Activated CD4-positive, CD25-positive, alpha-beta regulatory T cell treated with anti-CD3 and anti-CD28 coated beads, Interleukin-2, amount 50 U/mL, for 16 hours (primary cell): Measurements from ENCODE around the gene CHTOP.

ENCODE experiments used
- DNase-seq: peaks from one replicate; pipeline ENCODE4 v3.0.0-alpha.2; 2020; ENCODE audit warnings: low read depth, low spot score

Gene CHTOP

DNA sequence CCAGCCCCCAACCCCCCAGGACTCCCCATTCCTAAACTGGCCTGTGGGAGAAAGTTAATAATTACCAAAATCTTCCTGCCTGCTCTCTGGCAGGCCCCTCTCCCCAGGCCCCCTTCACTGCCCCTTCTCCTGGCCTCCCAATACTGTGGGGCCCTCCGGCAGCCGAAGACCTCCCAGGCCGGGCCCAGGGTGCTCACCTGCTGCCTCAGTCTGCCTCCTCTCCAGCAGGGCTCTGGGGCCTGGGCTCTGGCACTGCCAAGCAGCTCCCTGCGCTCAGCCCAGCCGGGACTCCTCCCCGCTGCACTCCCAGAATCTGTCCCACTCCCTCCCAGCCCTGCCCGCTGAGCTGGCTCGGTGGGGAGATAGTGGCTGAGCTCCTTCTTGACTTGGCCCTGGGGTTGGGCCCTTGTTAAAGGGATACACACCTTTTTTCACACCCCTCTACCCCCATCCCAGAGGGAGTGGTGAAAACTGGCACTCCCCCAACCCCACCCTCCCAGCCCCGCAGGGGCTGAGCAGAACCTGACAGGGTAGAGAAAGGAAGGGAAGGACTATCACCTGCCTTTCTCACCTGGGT lies 21.0 kb upstream of the CHTOP start, which contains the start of gene S100A16:
S100A16 (minus strand) TSS at position 383 of the 577 bp plus-strand sequence. CDS start 4,986 bp downstream, outside the sequence.
- no peak for DNase-seq

GRCh38 chr1:153613406-153613805 lies 20.5 kb upstream of the CHTOP start:
- no peak for DNase-seq

- no peak for DNase-seq
Observed at GRCh38 chr1:153614189-153614900, 19.5 kb upstream of the CHTOP start.

DNA sequence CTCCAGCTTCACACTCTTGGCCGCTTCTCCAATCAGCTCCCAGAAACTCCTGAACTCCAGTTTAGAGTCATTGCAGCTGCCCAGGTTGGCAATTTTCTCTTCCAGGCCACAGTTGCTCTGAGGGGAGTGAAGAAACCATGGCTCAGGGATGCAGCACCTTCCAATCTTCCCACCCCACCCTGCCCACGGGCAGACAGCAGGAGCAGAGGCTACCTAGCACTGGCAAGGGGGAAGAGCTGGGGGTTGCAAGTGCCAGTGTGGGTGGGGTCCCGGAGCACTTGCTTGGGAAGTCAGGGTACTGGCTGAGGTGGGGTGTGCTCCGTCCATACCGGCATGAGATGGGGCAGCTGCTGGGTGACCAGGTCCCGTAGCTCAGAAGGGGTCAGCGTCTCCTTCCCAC lies 19.0 kb upstream of the CHTOP start:
- no peak for DNase-seq

DNA sequence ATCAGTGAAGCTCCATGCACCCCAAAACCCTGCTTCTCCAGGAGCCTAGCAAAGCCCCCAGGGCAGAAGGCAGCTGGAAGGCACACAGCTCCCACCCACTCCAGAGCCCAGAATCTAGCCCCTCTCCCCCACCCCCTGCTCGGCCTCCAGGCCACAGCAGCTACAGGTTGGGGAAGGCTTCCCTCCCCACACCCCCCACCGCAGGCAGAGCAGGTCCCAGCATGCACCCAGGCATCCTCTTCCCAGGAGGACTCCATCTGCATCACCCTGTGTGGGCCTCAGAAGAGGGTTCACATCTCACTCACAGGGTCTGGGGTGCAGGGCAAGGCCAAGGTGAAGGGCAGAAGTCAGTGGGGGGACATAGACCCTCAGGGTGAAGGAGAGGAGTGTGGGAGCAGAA lies 18.5 kb upstream of the CHTOP start:
- no peak for DNase-seq

DNA sequence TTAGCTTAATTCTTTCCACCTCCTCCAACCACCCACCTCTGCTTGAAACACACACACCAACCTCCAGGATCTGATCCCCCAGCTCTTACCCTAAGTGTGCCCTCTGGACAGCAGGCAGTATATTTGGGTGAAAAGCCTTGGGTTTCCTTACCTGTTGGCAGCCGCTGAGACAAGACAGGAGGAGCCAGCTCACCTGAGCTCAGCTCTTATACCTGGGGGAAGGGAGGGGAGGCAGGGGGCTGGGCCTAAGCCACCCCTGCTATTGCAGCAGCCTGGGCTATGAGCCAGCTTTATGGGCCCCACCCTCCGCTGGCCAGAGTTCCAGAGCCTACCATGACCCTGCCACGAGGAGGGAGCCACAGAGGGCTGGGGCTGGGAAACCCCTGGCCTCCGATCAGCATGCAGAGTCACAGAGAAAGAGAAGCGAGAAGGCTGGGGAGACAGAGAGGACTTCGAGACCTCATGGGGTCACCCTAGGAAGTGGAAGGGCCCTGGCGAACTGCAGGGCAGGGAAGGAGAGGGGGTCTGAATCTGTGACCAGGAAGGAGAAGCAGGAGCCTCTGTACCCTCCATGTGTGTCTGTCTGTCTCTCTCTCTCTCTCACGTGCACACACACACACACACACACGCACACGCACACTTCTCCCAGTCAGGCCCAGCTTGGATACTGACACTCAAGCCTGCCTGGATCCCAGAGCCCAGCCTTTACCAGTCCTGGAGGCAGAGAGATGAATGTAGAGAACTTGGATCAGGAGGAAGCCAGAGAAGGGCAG lies 17.5 kb upstream of the CHTOP start, which contains the start of gene S100A14:
S100A14 (minus strand) TSS at position 182 of the 773 bp plus-strand sequence. CDS start 467 bp downstream, outside the sequence.
- DNase-seq: no peak

DNA sequence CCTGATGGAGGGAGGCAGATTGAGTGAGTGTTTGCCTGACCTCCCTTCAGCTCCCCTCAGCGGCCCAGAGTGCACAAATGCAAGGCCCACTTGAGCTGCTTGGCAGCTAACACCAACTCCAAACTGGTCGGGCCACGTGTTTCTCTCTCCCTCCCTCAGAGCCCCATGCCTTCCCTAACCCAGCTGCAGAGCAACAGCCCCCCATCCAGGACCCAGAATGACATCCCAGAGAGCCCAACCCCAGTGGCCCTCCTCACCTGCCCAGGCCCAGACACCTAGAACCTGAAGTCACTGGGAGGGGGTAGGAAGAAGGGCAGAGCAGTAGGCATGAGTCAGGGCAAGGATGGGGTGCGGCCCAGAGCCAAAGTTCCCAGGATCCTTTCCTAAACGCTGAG lies 17.0 kb upstream of the CHTOP start:
- no peak for DNase-seq

DNA sequence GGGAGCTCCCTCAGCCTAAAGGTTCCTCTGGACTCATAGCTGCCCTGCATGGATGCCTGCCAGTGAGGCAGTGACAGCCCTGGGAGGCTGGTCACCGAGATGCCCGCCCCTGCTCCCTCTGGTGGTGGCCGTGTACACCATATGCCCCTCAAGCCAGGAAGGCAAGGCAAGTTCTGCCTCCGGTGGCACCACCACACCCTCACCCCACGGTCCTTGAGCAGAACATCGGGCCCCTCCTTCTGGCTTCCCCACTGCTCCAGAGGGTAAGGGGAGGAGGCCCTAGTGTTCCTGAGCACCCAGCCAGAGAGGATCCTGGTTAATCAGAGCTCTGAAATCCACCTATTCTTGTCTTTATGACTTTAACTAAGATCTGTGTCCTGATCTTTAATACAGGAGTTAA lies 16.2 kb upstream of the CHTOP start:
- DNase-seq: no peak

DNA sequence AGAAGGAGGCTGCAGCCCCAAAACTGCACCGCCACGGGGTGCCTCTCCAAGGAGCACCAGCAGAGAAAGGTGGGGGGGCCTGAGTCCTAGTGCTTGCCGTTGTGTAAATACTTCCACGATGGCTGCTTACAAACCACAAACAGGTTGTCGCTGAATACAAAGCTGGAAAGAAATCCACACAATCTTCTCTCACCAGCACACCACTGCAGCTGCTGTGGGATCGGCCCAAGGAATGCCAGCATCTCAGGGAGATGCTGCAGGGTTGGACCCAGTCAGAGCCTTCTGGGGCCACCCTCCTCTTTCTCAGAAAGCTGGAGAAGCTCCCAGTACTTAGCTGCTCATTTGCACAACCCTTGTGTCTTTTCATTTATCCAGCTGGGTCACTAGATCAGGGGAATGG lies 14.7 kb upstream of the CHTOP start:
- DNase-seq: no peak

DNA sequence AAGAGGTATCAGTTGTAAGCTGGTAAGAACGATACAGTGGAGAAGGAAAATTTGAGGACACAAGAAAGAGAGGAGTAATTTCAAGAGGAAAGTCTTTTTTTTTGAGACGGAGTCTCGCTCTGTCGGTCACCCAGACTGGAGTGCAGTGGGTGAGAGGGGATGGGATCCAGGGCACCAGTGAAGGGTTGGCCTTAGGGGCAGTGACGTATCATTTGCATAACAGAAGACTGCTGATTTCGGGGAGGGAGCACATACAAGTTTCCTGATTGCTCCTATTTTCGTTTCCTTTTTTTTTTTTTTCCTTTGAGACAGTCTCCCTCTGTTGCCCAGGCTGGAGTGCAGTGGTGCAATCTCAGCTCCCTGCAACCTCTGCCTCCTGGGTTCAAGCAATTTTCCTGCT lies 10.8 kb upstream of the CHTOP start:
- DNase-seq: no peak

DNA sequence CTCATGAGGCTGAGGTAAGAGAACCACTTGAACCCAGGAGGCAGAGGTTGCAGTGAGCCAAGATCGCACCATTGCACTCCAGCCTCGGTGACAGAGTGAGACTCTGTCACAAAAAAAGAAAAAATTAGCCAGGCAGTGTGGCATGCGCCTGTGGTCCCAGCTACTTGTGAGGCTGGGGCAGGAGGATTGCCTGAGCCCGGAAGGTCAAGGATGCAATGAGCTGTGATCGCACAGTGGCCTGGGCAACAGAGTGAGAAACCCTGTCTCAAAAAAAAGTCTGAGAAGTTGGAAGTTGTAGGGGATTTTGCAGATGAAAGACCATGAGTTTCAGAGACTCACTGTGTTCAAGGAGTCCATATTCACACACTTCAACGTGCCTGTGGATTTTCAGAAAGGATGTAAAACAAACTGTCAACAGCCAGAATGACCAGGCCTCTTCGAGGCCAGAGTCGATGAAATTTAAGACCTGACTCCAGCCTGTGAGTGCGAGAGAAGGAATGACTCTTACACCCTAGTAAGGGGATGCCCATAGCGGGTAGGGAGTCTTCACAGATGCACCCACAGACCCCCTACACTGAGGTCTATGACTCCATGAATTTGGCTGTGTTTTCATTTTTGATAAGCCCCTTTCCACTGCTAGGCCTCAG lies 8.8 kb upstream of the CHTOP start:
- DNase-seq: no peak

- DNase-seq: no peak
Observed at GRCh38 chr1:153626477-153626903, 7.4 kb upstream of the CHTOP start.

DNA sequence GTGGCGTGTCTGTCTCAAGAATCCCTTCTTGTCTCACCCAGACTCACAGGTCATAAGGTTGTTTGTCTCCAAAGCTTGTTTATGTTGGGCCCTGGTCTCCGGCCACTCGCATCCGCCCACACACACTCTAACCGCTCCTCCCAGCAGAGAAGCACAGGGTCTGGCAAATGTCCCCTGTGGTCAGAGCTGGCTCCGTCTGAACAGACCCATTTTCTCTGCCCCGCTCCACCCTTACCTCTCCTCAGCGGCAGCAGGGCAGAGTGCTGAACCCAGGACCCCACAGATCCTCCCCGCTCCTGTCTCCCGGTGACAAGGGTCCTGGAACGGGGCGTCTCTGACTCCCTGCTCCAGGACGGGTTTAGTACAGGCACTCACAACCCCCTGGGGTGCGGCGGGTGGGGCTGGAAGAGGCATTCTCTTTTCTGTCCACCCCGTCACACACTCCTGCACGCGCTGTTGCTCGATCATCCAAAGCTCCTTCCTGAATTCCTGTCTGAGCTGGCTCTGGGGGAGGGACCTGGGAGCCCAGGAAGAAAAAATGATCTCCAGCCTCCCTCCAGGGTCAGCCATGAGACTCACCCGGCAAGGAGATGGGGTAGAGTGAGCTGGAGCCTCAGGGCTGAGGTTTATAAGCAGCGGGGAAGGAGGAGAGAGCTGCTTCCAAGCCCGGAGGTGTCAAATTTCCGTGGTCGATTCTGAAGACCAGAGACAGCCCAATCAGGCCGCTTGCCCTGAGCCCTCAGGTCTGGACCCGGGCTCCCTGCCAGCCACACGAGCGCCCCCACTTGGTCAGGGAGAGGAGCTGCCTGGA lies 6.8 kb upstream of the CHTOP start, which contains the start of gene S100A13:
S100A13 (minus strand) TSS at position 602 of the 811 bp plus-strand sequence. CDS start 1,033 bp downstream, outside the sequence.
- no peak for DNase-seq

DNA sequence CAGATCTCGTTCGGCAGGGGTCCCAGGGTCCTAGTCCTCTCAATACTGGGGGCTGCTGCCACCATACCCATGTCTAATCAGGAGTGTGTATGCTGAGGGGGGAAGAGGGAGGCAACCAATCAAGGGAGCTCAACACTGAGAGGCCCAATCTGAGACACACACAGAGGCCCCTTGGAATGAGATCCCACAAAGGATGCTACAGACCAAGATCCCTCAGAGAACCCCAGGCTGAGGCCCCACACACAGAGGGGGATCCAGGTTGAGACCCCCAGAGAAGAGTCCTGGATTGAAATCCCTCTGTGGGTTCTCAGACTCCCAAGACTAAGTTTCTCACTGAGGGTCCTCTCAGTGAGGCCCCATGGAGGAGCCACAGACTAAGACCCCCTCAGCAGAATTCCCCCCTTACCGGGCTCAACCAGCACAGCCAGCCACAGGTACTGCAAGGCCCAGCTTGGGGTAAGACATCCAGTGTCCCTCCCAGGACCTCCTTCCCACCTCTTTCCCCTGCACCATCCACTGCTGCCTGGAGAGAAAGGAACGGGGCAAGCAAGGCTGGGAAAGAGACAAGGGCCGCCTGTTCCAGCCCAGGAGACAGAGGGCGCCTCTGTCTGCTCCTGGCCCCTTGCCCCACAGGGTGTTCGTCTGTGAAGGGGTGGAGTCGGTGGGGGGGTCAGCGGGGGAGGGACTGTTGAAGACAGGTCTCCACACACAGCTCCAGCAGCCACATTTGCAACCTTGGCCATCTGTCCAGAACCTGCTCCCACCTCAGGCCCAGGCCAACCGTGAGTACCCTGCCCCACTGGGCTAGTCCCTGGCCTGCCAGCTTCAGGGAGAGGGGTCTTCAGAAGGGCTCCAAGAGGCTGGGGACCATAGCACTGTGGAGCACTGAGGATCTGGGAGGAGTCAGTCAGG lies 5.9 kb upstream of the CHTOP start, which contains the start of gene S100A1:
S100A1 (plus strand) TSS at position 720 of the 912 bp plus-strand sequence. CDS start 2,088 bp downstream, outside the sequence.
- no peak for DNase-seq

DNA sequence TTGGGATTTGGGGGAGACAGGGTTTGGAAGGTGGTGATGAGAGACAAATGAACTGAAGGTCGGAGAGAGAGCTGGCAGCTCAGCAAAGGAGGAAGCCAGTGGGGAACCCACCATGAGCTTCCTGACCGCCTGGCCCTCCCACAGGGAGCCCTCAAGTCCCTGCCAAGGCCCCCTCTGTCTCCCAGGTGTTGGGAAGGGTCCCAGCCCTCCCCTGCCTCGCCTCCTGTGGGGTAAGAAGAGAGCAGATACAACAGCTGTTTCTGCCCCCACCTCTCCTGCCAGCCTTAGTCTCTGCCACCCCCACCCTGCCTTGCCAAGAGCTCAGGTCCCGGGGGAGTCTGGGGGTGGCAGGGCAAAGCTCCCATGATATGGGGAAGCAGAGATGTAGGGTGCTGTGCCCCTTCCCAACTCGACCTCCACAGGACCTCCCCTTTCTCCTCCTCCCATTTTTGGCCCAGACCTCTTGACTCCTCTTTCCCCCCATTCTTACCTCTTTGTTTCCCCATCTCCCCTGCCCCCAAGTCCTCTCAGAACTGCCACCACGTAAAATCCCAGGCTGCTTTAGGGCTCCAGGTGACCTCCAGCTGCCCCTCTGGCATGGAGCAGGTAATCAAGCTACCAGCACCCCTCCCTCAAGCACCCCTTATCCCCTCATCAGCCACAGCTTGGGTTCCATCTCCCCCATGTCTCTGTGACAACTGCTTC lies 5.1 kb upstream of the CHTOP start:
- DNase-seq: no peak

- no peak for DNase-seq
Observed at GRCh38 chr1:153629343-153629665, 4.6 kb upstream of the CHTOP start.

DNA sequence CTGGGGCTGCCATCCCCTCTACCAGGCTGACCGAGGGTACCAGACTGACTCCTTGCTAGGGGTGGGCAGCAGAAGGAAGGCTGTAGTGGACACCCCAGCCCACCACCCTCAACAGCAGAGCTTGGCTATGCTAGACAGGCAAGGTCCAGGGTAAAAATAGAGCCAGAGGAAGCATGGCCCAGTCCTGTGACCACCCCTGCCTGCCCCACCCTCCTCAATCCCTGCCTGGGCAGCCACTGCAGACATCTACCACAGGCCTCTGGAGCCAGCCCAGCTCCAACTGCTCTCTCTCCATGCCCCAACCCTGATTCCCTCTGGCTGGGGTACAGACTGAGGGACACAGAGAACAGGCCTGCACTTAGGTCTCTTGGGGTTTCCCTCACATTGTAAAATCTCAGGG lies 3.9 kb upstream of the CHTOP start:
- DNase-seq: no peak

DNA sequence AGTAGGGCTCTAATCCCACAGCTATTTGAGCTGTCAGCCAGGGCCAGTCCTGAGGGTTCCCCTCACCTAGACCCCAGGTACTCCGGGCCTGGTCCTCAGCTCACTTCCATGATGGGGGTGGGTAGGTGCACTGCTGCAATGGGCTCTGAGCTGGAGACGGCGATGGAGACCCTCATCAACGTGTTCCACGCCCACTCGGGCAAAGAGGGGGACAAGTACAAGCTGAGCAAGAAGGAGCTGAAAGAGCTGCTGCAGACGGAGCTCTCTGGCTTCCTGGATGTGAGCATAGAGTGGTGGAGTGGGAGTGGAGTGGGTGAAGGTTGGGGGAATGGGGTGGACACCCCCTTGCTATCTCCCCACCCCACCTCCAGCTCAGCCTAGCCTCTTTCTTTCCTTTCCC lies 3.5 kb upstream of the CHTOP start:
- DNase-seq: no peak
